GM15510 (cell line): ENCODE results near the gene PTOV1.

Experiments
- POLR2A ChIP-seq: IDR thresholded peaks from 3 replicates; pipeline ENCODE4 v1.6.1; 2011; ENCODE audit warnings: borderline replicate concordance; ENCODE audit not compliant: insufficient read length; ENCODE audit errors: extremely low read depth

PTOV1 gene

GRCh38 chr19:49850487-49851342, at the start of gene PTOV1:
Gene PTOV1, plus strand, starts transcription at chr19:49851159.
- TF ChIP-seq POLR2A: peak; percentile 60

DNA sequence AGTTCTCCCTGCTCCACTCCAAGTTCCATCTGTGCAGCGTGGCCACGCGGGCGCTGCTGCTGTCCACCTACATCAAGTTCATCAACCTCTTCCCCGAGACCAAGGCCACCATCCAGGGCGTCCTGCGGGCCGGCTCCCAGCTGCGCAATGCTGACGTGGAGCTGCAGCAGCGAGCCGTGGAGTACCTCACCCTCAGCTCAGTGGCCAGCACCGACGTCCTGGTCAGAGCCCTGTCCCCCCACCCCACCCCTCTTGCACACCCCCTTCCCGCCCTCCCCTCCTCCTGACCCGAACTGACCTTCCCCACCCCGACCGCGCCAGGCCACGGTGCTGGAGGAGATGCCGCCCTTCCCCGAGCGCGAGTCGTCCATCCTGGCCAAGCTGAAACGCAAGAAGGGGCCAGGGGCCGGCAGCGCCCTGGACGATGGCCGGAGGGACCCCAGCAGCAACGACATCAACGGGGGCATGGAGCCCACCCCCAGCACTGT, 49.5 kb upstream of the PTOV1 start:
- TF ChIP-seq POLR2A: no peak

DNA sequence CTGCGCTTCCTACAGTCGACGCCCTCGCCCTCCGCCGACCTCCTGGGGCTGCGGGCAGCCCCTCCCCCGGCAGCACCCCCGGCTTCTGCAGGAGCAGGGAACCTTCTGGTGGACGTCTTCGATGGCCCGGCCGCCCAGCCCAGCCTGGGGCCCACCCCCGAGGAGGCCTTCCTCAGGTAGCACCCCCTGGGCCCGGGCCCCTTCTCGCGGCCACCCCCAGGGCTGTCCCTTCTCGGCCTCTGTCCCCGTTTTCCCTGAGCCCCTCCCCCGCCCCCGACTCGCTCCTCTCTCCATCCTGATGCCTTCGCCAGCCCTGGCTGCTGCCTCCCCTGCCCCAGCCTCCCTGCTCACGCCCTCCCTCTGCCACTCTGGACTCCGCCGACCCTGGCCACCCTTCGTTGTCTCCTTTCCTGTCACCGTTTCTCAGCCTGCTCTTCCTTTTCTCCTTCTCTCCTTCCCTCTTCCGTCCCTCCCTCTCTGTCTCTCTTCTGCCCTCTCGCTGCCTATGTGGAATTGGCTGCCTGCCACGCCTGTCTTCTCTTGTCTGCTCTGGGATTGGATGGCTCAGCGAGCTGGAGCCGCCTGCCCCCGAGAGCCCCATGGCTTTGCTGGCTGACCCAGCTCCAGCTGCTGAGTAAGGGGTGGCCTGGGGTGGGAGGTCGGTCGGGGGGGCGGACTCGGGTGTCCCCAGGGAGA, 48.8 kb upstream of the PTOV1 start:
- no peak for TF ChIP-seq POLR2A

- no peak for TF ChIP-seq POLR2A
Measured at GRCh38 chr19:49802836-49803528, 48.0 kb upstream of the PTOV1 start.

GRCh38 chr19:49803529-49803856, 47.5 kb upstream of the PTOV1 start:
- no peak for TF ChIP-seq POLR2A

GRCh38 chr19:49805822-49806619, 44.9 kb upstream of the PTOV1 start:
- TF ChIP-seq POLR2A: no peak

DNA sequence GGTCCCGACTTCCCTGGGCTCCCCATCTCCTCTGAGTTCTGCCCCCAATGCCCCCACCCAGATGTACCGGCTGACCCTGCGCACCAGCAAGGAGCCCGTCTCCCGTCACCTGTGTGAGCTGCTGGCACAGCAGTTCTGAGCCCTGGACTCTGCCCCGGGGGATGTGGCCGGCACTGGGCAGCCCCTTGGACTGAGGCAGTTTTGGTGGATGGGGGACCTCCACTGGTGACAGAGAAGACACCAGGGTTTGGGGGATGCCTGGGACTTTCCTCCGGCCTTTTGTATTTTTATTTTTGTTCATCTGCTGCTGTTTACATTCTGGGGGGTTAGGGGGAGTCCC, 44.4 kb upstream of the PTOV1 start:
- TF ChIP-seq POLR2A: no peak

DNA sequence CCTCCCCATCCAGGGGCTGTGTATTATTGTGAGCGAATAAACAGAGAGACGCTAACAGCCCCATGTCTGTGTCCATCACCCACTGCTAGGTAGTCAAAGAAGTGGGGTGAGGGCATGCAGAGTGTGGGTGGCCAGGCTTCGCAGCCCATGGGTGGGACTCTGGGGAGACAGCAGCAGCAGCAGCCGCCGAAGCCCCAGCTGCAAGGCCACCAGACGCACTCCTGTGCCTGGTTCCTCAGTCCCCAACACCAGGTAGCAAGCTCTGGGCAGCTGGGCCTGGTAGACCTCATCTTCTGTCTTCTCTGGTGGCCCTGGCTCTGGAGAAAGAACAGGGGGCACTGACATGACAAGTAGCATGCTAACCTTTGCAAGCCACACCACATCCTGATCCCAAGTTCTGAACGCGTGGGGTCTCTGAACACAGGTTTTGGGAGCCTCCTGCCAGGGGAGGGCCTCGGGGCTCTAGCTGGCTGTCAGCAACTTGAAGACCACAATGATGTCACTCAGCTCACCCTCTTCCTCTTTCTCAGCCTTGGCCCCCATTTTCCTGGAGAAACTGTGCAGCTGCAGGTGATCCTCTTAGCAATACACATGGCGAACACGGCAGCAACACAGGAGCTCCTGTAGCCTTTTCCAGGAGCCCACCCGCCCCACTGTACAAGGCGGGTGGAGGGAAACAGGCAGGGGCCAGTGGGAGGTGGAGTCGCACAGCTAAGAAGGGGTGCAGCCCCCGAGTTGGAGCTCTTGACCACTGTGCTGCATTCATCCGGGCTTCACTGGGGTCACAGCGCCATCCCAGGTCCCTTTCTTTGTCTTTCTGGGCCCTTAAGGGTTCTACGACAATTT, 43.7 kb upstream of the PTOV1 start:
- no peak for TF ChIP-seq POLR2A

GRCh38 chr19:49807904-49808675, 42.9 kb upstream of the PTOV1 start:
- TF ChIP-seq POLR2A: no peak

- TF ChIP-seq POLR2A: no peak
Measured at GRCh38 chr19:49808711-49809159, 42.2 kb upstream of the PTOV1 start.

GRCh38 chr19:49809160-49809940, 41.6 kb upstream of the PTOV1 start:
- TF ChIP-seq POLR2A: no peak

- no peak for TF ChIP-seq POLR2A
Measured at GRCh38 chr19:49809941-49810389, 41.0 kb upstream of the PTOV1 start.
